ENCODE measurements around the gene NQO1. TPM values are rescaled to one million over a fixed set of nuclear protein-coding genes. Genes with fewer than 3 reads are reported as not detected.

The NQO1 gene
- total and polyA plus RNA-seq, 2 donors (not counting 1 experiment from before 2014, with no cell fraction given): 1.3 to 2.3 TPM

DNA sequence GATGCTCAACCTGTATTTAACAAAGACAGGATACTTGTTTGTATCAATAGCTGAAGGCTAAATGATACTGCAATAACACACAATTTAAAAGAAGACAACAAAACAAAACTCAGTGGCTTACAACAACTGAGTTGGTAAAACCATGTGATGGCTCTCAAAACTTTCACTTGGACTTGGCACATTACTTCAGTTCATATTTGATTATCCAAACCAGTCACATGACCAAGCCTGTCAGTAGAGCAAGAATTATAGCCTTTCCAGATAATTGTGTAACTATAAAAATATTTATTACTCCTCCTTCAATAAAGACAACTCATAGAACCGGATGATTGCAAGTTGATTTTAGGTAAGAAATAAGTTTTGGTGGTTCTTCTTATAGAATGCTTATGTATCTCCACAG, 56.8 kb downstream of the NQO1 start:
- H3K27me3 ChIP-seq (replicated peaks in 1 of 4; ENCODE audit: control extremely low read depth in 1 of 4, control insufficient read depth in 3 of 4, insufficient read depth in 4 of 4, low read length in 3 of 4): no peaks in the 10 kb centered on the region
- intact Hi-C loops (cut with micrococcal nuclease): no loop called here
- H3K9me3 ChIP-seq (ENCODE audit: control extremely low read depth in 1 of 3, control insufficient read depth in 2 of 3, insufficient read depth in 1 of 3, low read length in 2 of 3): no peaks in the 10 kb centered on the region
- peaks cover 5 to 35% of the 10 kb centered on the region in 2 experiments for H3K36me3 ChIP-seq (replicated peaks in 1 of 2; ENCODE audit: control extremely low read depth in 1 of 2, control insufficient read depth in 1 of 2, extremely low read depth in 1 of 2, insufficient read depth in 2 of 2, low read length in 1 of 2)
- no peak overlapping the region for H3K4me3 ChIP-seq (ENCODE audit: control extremely low read depth in 1 of 5, extremely low read depth in 1 of 5, insufficient read depth in 1 of 5, low read depth in 2 of 5, low read length in 4 of 5)
- H3K4me1 ChIP-seq (ENCODE audit: control insufficient read depth in 2 of 2, insufficient read depth in 2 of 2, low read length in 2 of 2): no peaks in the 10 kb centered on the region
- Mint-ChIP-seq H3K9me3 (ENCODE audit: insufficient read depth) (no peaks in the 10 kb centered on the region), H3K27me3 (no peaks in the 10 kb centered on the region), H3K4me3 (no peak overlapping the region), H3K27ac (no peak overlapping the region), H3K4me1 (no peaks in the 10 kb centered on the region)
- ATAC-seq (ENCODE audit: low read depth) (no peak), DNase-seq (no peak)
- CTCF ChIA-PET: interaction anchor here (0.6 to 2.5 kb wide), 2 partner anchors 62 to 273 kb away, joined by 4 to 7 read pairs; no protein-coding TSS in a partner anchor
- H4K20me1 ChIP-seq (ENCODE audit: control insufficient read depth, insufficient read depth, low read length, poor library complexity, severe bottlenecking): no peaks in the 10 kb centered on the region
- no peak overlapping the region for H3K9ac ChIP-seq (ENCODE audit: low read length)
- POLR2A ChIA-PET: no interaction called here
- no peaks in the 10 kb centered on the region for H3K79me2 ChIP-seq (ENCODE audit: control insufficient read depth, insufficient read depth, low read length)
- no peak overlapping the region for H3K27ac ChIP-seq (ENCODE audit: low read length in 2 of 2)
- no peak overlapping the region for H2AFZ ChIP-seq (ENCODE audit: insufficient read depth, low read depth, low read length, poor library complexity, severe bottlenecking)
- no CpG with 5 or more reads among the region's 1 CpG for WGBS (ENCODE audit: insufficient coverage)
- no peak overlapping the region for H3K4me2 ChIP-seq (replicated peaks; ENCODE audit: low read depth, low read length, poor library complexity, severe bottlenecking)
- no peak for TF ChIP-seq EZH2 (IDR thresholded peaks at IDR 0.05; ENCODE audit: borderline replicate concordance, insufficient read depth, low read depth, low read length, poor library complexity, severe bottlenecking)
- TF ChIP-seq, protein P1, sequence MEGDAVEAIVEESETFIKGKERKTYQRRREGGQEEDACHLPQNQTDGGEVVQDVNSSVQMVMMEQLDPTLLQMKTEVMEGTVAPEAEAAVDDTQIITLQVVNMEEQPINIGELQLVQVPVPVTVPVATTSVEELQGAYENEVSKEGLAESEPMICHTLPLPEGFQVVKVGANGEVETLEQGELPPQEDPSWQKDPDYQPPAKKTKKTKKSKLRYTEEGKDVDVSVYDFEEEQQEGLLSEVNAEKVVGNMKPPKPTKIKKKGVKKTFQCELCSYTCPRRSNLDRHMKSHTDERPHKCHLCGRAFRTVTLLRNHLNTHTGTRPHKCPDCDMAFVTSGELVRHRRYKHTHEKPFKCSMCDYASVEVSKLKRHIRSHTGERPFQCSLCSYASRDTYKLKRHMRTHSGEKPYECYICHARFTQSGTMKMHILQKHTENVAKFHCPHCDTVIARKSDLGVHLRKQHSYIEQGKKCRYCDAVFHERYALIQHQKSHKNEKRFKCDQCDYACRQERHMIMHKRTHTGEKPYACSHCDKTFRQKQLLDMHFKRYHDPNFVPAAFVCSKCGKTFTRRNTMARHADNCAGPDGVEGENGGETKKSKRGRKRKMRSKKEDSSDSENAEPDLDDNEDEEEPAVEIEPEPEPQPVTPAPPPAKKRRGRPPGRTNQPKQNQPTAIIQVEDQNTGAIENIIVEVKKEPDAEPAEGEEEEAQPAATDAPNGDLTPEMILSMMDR (IDR thresholded peaks at IDR 0.05): no peak

DNA sequence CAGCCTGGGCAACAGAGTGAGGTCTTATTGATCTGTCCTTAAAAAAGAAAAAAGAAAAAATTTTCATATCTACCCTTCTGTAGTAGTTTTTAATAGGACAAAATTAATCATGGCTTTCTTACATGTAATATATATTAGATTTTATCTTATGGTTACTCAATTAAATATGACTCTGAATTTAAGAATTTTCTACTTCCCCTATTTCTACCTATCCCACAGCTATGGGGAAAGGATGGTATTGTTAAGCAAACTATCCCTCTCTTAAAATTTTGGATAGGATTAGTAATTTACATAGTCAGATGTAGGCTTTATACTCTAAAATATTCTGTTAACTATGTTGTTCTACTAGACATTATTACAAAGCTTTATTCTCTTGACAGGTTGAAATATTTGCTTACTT, 62.5 kb downstream of the NQO1 start:
- Histone ChIP-seq H3K4me3 (ENCODE audit: control extremely low read depth in 1 of 5, extremely low read depth in 1 of 5, insufficient read depth in 1 of 5, low read depth in 2 of 5, low read length in 4 of 5) (no peak overlapping the region), H3K27me3 (replicated peaks in 1 of 4; ENCODE audit: control extremely low read depth in 1 of 4, control insufficient read depth in 3 of 4, insufficient read depth in 4 of 4, low read length in 3 of 4) (no peaks in the 10 kb centered on the region), H2AFZ (ENCODE audit: insufficient read depth, low read depth, low read length, poor library complexity, severe bottlenecking) (no peak overlapping the region), H3K27ac (ENCODE audit: low read length in 2 of 2) (no peak overlapping the region), H3K9ac (ENCODE audit: low read length) (no peak overlapping the region), H3K4me2 (replicated peaks; ENCODE audit: low read depth, low read length, poor library complexity, severe bottlenecking) (no peak overlapping the region), H3K9me3 (ENCODE audit: control extremely low read depth in 1 of 3, control insufficient read depth in 2 of 3, insufficient read depth in 1 of 3, low read length in 2 of 3) (no peaks in the 10 kb centered on the region), H3K4me1 (ENCODE audit: control insufficient read depth in 2 of 2, insufficient read depth in 2 of 2, low read length in 2 of 2) (no peaks in the 10 kb centered on the region), H3K79me2 (ENCODE audit: control insufficient read depth, insufficient read depth, low read length) (no peaks in the 10 kb centered on the region), H3K36me3 (replicated peaks in 1 of 2; ENCODE audit: control extremely low read depth in 1 of 2, control insufficient read depth in 1 of 2, extremely low read depth in 1 of 2, insufficient read depth in 2 of 2, low read length in 1 of 2) (peaks cover 0 to 29% of the 10 kb centered on the region in 2 experiments), H4K20me1 (ENCODE audit: control insufficient read depth, insufficient read depth, low read length, poor library complexity, severe bottlenecking) (no peaks in the 10 kb centered on the region)
- ChIA-PET CTCF (interaction anchor here (0.6 kb wide), 1 partner anchor 18 kb away, joined by 3 read pairs; no protein-coding TSS in a partner anchor), POLR2A (no interaction called here)
- no peak for TF ChIP-seq EZH2 (IDR thresholded peaks at IDR 0.05; ENCODE audit: borderline replicate concordance, insufficient read depth, low read depth, low read length, poor library complexity, severe bottlenecking)
- TF ChIP-seq, protein P1 (IDR thresholded peaks at IDR 0.05): no peak
- Mint-ChIP-seq H3K4me1 (no peaks in the 10 kb centered on the region), H3K27ac (no peak overlapping the region), H3K4me3 (no peak overlapping the region), H3K9me3 (ENCODE audit: insufficient read depth) (no peaks in the 10 kb centered on the region), H3K27me3 (no peaks in the 10 kb centered on the region)
- intact Hi-C loops (cut with micrococcal nuclease): no loop called here
- ATAC-seq (ENCODE audit: low read depth): no peak
- DNase-seq: no peak
